Muscle of leg (tissue), 16 donors: ENCODE data around the gene TMEM145. TPM values are rescaled to one million over a fixed set of nuclear protein-coding genes. Genes with fewer than 3 reads are reported as not detected.
"Not testable (repeated sequence)": the region's sequence is repeated elsewhere in the genome, so short reads cannot be mapped to it uniquely, and the experiment has no call there.

Experiments used
- DNase-seq: peaks from one replicate; pipeline ENCODE4 v3.0.0; 2013
- H3K27ac ChIP-seq: one replicate; pipeline ENCODE4 v1.5.1; 2013; ENCODE audit warnings: mild to moderate bottlenecking, low read length, control low read depth
- H3K27me3 ChIP-seq: one replicate; pipeline ENCODE4 v1.6.1; 2013; ENCODE audit warnings: low read length; ENCODE audit not compliant: control insufficient read depth, insufficient read depth
- H3K36me3 ChIP-seq: one replicate; pipeline ENCODE4 v1.6.1; 2013; ENCODE audit warnings: low read length; ENCODE audit not compliant: control insufficient read depth, insufficient read depth
- H3K4me1 ChIP-seq: one replicate; pipeline ENCODE4 v1.6.1; 2013; ENCODE audit warnings: low read length; ENCODE audit not compliant: control insufficient read depth, insufficient read depth
- H3K4me3 ChIP-seq: one replicate; pipeline ENCODE4 v1.5.1; 2013; ENCODE audit warnings: low read length, control low read depth
- H3K9me3 ChIP-seq: replicated peaks from 2 replicates; pipeline ENCODE4 v1.6.1; 2013; ENCODE audit warnings: low read depth, low read length; ENCODE audit not compliant: control insufficient read depth
- WGBS: methylation state at CpG from one replicate; pipeline ENCODE4 v1.1.5; 2013; ENCODE audit warnings: missing lambda C conversion rate; ENCODE audit not compliant: insufficient coverage; 5-methylcytosine and 5-hydroxymethylcytosine counted together
- long read RNA-seq, 11 donors: transcript quantifications; one replicate each; lab custom pipeline, GENCODE V29; 2026
- polyA plus RNA-seq, 8 donors: library from polyadenylated mRNA; unstranded; fragments of 120-200 nt; gene quantifications; one replicate each; pipeline versions ENCODE4 v1.2.1 to v1.2.3, GENCODE V29; 2013; ENCODE audit warnings: inconsistent platforms in 1 of 8, low replicate concordance in 1 of 8; ENCODE audit not compliant: insufficient read length in 8 of 8, insufficient read depth in 1 of 8
- total RNA-seq: library from RNA; stranded (reverse); fragments of 120-200 nt; gene quantifications from one replicate; pipeline ENCODE4 v1.2.4, GENCODE V29; 2013

Gene TMEM145
- 0.04 TPM for total RNA-seq
- polyA plus RNA-seq, result under 1 TPM; 0.09 to 0.56 (median 0.34) TPM
- long read RNA-seq, donor 1, result 0 reads
- long read RNA-seq, donor 2, result 0 reads
- long read RNA-seq, donor 3, result 0 reads
- long read RNA-seq, donor 4, result 0 reads
- long read RNA-seq, donor 5, result 0 reads
- long read RNA-seq, donor 6, result 0 reads
- long read RNA-seq, donor 7, result 0 reads
- long read RNA-seq, donor 8, result 0 reads
- long read RNA-seq, donor 9, result 0 reads
- long read RNA-seq, donor 10, result 0 reads
- long read RNA-seq, donor 11, result 0 reads

DNA sequence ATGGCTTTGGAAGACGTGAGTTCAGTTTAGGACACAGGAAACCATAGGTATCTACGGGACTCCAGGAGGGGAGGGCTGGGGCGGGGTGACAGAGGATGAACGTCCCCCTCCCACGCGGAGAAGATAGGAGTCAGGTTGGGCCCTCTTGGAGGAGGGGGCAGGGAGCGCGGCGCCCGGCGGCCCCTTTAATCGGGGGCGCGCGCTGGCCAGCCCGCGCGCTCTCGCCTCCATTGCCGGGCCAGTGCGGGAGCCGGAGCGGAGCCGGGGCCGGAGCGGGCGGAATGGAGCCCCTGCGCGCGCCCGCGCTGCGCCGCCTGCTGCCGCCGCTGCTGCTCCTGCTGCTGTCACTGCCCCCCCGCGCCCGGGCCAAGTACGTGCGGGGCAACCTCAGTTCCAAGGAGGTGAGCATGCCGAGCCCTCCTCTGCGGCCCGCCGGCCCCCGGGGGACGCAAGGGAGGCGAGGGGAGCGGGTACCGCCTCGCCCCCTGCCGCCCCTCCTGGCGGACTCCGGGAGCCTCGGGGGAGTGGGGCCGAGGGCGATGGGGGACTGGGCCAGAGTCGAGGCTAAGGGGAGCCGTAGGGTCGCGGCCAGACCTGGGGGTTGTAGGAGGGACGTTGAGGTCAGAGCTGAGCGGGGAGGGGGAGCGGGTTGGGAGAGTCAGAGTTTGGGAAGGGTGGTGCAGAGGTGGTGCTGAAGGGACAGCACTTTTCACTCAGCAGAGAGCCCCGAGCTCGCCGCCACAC, at the start of gene TMEM145:
TSS of gene TMEM145 (plus strand) at position 214 of the 744 bp plus-strand sequence. CDS start at position 282, 68 bp downstream.
- Histone ChIP-seq H3K4me3 (peak within 1 kb of the TSS; percentile 30), H3K4me1 (peaks cover 3% of the 10 kb centered on the region), H3K9me3 (no peaks in the 10 kb centered on the region), H3K27me3 (peaks cover 38% of the 10 kb centered on the region), H3K27ac (no peak within 1 kb of the TSS), H3K36me3 (no peaks in the 10 kb centered on the region)
- DNase-seq, result peak; percentile 74
- 1% methylated on average over 62 of the region's 67 CpGs for WGBS

DNA sequence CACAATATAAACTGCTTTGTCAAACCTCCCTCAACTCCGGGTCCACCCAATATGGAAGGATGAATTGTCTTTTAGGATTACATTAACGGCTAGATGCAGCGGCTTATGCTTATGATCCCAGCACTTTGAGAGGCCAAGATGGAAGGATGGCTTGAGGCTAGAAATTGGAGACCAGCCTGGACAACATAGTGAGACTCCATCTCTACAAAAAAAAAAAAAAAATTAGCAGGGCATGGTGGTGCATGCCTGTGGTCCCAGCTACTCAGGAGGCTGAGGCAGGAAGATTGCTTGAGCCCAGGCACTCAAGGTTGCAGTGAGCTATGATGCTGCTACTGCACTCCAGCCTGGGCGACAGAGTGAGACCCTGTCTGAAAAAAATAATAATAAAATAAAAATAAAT, 47.0 kb upstream of the TMEM145 start:
- WGBS, result no CpG with 5 or more reads among the region's 4 CpGs
- H3K9me3 ChIP-seq, H3K4me3 ChIP-seq, DNase-seq, H3K27me3 ChIP-seq, H3K36me3 ChIP-seq, H3K27ac ChIP-seq: not testable (repeated sequence)
- H3K4me1 ChIP-seq, result peaks cover 21% of the 10 kb centered on the region

DNA sequence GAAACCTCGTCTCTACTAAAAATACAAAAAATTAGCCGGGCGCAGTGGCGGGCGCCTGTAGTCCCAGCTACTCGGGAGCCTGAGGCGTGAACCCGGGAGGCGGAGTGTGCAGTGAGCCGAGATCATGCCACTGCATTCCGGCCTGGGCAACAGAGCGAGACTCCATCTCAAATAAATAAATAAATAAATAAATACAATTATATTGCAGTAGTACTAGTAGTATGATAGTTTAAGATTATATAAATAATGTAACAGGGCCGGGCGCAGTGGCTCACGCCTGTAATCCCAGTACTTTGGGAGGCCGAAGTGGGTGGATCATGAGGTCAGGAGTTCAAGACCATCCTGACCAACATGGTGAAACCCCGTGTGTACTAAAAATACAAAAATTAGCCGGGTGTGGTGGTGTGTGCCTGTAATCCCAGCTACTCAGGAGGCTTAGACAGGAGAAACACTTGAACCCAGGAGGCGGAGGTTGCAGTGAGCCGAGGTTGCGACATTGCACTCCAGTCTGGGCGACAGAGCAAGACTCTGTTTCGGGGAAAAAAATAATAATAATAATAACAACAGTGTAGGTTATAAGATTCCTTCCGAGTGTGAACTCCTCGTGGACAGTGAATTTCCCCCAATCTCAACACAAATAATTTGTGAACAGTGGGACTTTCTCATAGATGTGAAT, 46.0 kb upstream of the TMEM145 start:
- DNase-seq, result peak; percentile 2
- not testable (repeated sequence) for H3K9me3 ChIP-seq, H3K27me3 ChIP-seq, H3K36me3 ChIP-seq, H3K4me3 ChIP-seq
- H3K27ac ChIP-seq, result peak overlapping the region; percentile 100
- 83% methylated on average over 2 of the region's 25 CpGs for WGBS
- peaks cover 26% of the 10 kb centered on the region for H3K4me1 ChIP-seq

- peak overlapping the region; percentile 100 for H3K27ac ChIP-seq
- WGBS, result 3% methylated on average over 8 of the region's 13 CpGs
- no peaks in the 10 kb centered on the region for H3K27me3 ChIP-seq
These were observed 45.4 kb upstream of the TMEM145 start for GRCh38 chr19:42267644-42268141.

DNA sequence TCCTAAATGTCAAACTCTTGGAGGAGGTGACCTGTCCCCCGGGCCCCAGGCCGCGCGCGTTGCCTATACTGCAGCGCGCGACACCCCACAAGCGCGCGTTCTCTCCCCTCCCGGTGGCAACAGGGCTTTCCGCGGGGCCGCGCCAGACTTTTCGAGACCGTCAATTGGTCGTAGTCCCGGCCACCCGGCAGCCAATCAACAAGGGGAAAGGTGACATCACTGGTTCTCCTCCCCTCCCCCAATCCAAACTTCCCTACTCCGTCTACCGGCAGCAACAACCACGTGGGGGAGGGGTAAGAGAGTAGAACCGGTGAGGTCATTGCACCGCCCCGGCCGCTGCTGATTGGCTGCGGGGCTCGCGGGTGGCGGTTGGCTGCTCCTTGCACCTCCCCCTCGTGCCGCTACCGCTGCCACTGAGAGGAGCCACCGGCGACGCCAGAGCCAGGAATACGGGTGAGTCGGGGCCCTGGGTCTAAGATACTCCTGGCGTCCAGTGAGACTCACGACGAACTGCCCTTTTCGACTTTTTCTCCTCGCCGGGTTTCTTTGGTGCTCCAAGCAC, 44.9 kb upstream of the TMEM145 start:
- H3K27ac ChIP-seq, result peak overlapping the region; percentile 100
- DNase-seq, result peak; percentile 100
- no peaks in the 10 kb centered on the region for H3K27me3 ChIP-seq
- WGBS, result 0% methylated on average over 41 of the region's 46 CpGs
- peaks cover 18% of the 10 kb centered on the region for H3K36me3 ChIP-seq
- peaks cover 26% of the 10 kb centered on the region for H3K4me1 ChIP-seq
- H3K4me3 ChIP-seq, result peak overlapping the region; percentile 84
- H3K9me3 ChIP-seq, result no peaks in the 10 kb centered on the region

More at GRCh38 chr19:42267644-42268141, 45.4 kb upstream of the TMEM145 start:
- no peak for DNase-seq
- Histone ChIP-seq H3K4me3 (peak overlapping the region; percentile 84), H3K4me1 (peaks cover 26% of the 10 kb centered on the region), H3K9me3 (no peaks in the 10 kb centered on the region), H3K36me3 (peaks cover 12% of the 10 kb centered on the region)

DNA sequence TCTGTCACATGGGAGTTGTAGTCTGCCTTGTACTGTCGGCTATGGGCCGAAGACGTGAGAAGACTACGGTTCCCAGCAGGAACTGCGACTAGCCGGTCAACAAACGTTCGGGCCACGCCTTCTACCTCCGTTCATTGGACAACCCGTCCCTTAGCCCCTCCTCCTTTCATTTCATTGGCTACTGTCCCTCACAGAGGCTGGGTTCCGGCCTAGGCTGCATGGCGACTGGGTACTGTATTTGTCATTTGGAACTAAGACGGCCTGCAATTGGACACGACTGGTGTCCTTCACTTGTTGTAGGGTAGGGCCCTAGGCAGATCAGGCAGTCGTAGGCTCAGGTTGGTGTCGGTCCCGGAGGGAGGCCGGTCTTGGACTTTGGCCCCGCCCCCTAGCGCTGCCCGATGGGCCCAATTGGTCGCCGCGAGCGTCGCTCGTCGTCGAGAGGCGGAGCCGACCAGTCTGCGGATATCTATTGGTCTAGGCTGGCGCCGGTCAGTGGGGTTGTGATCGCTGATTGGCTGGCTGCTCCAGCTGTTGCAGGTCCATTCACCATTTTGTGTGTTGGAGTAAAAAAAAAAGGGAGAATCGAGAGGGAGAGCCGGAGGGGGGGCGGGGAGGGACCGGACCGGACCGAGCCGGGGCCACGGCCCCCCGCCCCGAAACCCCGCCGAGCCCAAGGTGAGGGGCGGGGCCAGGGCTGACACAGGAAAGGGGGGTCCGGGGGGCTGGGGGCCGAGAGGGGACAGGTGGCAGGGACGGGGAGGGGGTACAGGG, 44.2 kb upstream of the TMEM145 start, which contains the start of gene CIC:
TSS of gene CIC (plus strand) at position 549 of the 774 bp plus-strand sequence. CDS start 2,532 bp downstream, outside the sequence.
- WGBS, result 0% methylated on average over 33 of the region's 52 CpGs
- DNase-seq, result peak; percentile 100
- H3K36me3 ChIP-seq, result peaks cover 24% of the 10 kb centered on the region
- no peaks in the 10 kb centered on the region for H3K9me3 ChIP-seq
- H3K4me1 ChIP-seq, result peaks cover 26% of the 10 kb centered on the region
- H3K27me3 ChIP-seq, result no peaks in the 10 kb centered on the region
- H3K27ac ChIP-seq, result peak within 1 kb of the TSS; percentile 100
- peak within 1 kb of the TSS; percentile 84 for H3K4me3 ChIP-seq

- H3K27me3 ChIP-seq, result no peaks in the 10 kb centered on the region
- H3K36me3 ChIP-seq, result peaks cover 32% of the 10 kb centered on the region
- peak overlapping the region; percentile 94 for H3K27ac ChIP-seq
- WGBS, result 35% methylated on average over 9 of the region's 10 CpGs
- H3K4me1 ChIP-seq, result peaks cover 26% of the 10 kb centered on the region
- peak overlapping the region; percentile 71 for H3K4me3 ChIP-seq
- DNase-seq, result peak; percentile 39
- no peaks in the 10 kb centered on the region for H3K9me3 ChIP-seq
These were observed 43.4 kb upstream of the TMEM145 start for GRCh38 chr19:42269478-42270345.

DNA sequence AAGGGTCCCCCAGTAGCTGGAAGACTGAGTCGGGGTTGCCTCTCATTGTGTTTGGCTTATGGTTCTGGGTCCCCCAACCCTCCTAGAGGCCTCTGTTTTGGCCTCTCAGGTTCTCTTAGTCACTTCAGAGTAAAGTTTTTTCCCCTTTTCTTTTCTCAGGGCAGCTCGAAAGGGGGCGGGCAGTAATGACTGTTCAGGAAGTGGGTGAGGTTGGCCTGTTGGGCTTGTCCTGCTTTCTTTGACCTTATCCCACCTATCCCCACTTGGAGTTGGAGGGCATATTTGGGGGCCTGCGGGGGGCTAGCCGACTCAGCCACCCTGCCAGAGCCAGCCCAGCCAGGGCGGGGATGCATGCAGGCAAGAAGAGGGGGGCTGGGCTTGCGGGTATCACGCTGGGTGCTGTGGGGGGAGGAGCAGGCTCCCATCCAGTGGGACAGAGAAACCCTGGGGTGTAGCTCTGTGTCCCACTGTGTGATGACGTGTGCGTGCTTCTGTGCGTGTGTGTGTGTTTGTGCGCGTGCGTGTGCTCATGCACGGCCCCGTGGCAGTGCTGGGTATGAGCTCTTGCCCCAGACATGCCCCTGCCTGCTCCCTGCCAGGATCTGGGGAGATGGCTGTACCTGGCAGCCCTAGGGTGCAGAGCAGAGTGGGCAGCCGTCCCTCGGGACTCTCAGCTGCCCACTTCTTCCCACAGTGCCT, 42.6 kb upstream of the TMEM145 start:
- H3K9me3 ChIP-seq, result no peaks in the 10 kb centered on the region
- peak overlapping the region; percentile 94 for H3K27ac ChIP-seq
- 30% methylated on average over 2 of the region's 18 CpGs for WGBS
- no peaks in the 10 kb centered on the region for H3K27me3 ChIP-seq
- peak; percentile 60 for DNase-seq
- H3K4me1 ChIP-seq, result peaks cover 26% of the 10 kb centered on the region
- peak overlapping the region; percentile 71 for H3K4me3 ChIP-seq
- peaks cover 39% of the 10 kb centered on the region for H3K36me3 ChIP-seq
